GM20431 (cell line): ENCODE measurements around the gene ESCO1.
"Not testable (repeated sequence)": the region's sequence is repeated elsewhere in the genome, so short reads cannot be mapped to it uniquely, and the experiment has no call there.

Source experiments
- in situ Hi-C: fragments of 300-500 bp; cut with MseI, MboI; formaldehyde crosslinking; loops from one replicate; pipeline ENCODE4 v1.15.0; 2020; ENCODE audit warnings: low sequenced_read_pairs; ENCODE audit not compliant: unreplicated experiment

ESCO1 gene

GRCh38 chr18:21592361-21592760, 8.1 kb downstream of the ESCO1 start:
- in situ Hi-C loops: not testable (repeated sequence)

GRCh38 chr18:21584391-21584790, 16.1 kb downstream of the ESCO1 start:
- in situ Hi-C loops: no loop called here

DNA sequence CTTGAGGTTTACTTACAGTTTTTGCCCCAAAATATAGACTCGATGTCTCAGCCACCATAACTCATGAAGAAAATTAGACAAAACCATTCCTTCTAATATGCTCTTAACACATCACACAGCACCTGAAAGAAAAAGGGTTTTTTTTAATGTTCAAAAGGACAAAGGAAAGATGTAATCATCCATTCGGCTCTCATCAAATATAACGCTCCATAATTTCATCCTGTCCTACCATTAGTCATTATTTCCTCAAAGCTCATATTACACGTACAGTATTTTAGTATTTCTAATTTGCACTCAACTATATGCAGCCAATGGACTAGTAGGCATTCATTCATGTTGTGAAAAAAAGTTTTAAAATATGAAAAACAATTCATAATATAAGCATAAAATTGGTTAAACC, 24.8 kb downstream of the ESCO1 start:
- in situ Hi-C loops: no loop called here

- in situ Hi-C loops: no loop called here
Measured at GRCh38 chr18:21571772-21572171, 28.7 kb downstream of the ESCO1 start.

DNA sequence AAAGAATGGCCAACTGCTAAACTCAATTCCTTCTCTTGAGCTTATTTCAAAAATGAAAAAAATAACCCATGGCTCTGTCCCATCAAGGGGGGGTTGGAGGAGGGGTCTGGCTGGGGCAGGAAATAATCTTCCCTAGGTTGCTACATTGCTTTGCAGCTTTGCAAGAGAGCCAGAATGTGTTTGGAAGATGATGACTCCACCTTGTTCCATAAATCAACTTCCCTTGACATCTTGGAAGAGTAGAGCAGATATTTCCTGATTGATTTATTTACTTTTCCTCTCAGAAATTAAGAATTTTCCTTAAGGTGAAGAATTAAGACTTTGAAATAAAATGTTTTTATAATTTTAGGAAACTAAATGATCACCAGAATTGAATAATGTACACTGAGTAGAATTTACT, 41.3 kb downstream of the ESCO1 start:
- in situ Hi-C loops: no loop called here

- in situ Hi-C loops: no loop called here
Measured at GRCh38 chr18:21557607-21558253, 42.8 kb downstream of the ESCO1 start.

GRCh38 chr18:21550510-21550970, 50.0 kb downstream of the ESCO1 start:
- in situ Hi-C loops: no loop called here

DNA sequence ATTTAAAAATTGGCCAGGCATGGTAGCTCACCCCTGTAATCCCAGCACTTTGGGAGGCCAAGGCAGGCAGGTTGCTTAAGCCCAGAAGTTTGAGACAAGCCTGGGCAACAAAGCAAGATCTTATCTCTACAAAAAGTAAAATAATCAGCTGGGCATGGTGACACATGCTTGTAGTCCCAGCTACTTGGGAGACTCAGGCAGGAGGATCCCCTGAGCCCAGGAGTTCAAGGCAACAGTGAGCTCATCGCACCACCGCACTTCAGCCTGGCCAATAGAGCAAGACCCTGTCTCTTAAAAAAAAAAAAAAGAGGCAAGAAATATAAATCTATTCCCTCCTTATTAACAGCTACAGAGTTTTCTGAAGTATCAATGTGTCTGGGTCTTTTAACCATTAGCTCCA, 51.9 kb downstream of the ESCO1 start:
- in situ Hi-C loops: no loop called here

DNA sequence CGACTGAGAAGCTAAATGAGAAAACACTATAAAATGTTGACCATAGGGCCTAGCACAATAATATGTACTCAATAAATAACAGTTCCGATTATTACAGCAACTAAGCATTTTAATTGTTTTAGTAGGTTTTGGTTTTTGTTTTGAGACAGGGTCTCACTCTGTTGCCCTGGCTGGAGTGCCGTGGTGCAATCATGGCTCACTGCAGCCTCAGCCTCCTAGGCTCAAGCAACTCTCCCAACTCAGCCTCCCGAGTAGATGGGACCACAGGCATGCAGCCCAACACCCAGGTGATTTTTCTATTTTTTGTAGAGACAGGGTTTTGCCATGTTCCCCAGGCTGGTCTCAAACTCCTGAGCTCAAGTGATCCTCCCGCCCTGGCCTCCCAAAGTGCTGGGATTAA, 54.1 kb downstream of the ESCO1 start:
- in situ Hi-C loops: no loop called here

GRCh38 chr18:21538230-21538629, 62.3 kb downstream of the ESCO1 start:
- in situ Hi-C loops: no loop called here

DNA sequence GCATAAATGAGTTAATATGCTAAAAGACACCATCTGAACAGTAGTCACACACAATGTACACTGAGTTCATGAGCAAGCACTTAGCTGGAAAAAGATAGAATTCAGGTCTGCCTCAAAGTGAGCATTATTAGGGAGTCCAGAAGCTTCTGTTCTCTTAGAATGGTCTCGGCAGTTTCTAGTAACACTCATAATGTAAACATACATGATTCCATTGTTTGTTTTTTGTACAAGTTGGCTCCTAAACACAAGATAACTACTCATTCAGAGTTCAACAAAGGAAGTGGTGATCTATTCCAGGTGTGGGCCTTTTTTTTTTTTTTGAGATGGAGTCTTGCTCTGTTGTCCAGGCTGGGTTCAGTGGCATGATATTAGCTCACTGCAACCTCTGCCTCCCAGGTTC, 66.2 kb downstream of the ESCO1 start:
- in situ Hi-C loops: no loop called here

GRCh38 chr18:21526463-21526862, 74.0 kb downstream of the ESCO1 start:
- in situ Hi-C loops: no loop called here

GRCh38 chr18:21525916-21526315, 74.6 kb downstream of the ESCO1 start:
- in situ Hi-C loops: no loop called here

- in situ Hi-C loops: no loop called here
Measured at GRCh38 chr18:21522530-21522929, 78.0 kb downstream of the ESCO1 start.

GRCh38 chr18:21513741-21514140, 86.8 kb downstream of the ESCO1 start:
- in situ Hi-C loops: no loop called here

DNA sequence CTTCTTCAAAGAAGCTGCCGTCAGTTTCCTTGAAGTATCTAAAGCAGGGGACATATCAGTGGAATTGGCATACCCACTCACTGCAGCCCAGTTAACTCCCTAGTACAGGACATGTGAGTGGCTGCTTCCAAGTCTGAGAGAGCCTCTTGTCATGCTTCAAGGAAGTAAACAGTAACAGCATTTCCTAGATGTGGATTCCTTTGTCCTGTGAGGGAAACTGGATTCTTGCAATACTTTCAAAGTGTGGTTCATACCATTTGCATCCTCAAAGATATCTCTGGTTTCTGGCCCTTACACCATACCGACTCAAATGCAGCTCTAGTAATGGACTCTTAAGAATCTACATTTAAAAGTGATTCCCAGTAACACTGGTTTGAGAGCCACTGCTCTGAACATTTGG, 87.2 kb downstream of the ESCO1 start:
- in situ Hi-C loops: no loop called here

DNA sequence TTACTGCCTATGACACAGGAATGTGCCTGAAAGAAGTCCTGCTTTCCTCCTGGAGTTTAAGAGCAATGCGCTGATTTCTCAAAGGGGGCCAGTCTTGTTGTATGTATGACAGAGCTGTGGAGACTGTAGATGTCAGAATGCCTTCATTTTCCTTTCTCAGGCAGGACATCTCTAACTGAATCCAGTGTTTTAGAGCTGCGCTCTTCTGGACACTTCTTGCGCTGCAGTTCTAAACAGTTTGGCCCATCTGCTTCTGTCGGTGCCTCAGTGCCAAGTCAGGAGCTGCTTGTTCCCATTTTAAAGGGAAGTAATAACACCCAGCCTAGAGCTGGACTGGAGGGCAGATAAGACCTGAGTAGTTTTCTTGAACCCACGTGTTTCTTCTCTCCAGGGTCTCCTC, 91.4 kb downstream of the ESCO1 start:
- in situ Hi-C loops: no loop called here

GRCh38 chr18:21507913-21508701, 92.4 kb downstream of the ESCO1 start:
- in situ Hi-C loops: no loop called here

DNA sequence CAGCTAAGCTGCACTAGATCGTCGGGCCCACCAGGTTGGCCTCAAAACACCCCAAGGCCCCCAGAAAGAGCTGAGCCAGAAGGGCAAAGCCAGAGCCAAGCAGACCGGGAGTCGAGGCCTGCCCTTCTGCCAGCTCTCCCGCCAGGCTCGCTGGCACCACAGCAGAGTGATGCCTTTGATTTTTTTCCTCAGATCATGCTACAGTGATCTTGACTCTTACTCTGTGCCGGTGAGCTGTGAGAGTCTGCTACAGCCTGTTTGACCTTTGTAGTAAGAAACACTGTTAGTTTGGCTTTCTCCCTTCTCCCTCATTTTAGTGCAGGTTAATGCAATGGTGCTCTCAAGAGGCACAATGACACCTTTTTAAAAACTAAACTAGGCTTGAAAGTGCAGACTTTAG, 97.8 kb downstream of the ESCO1 start:
- in situ Hi-C loops: no loop called here

- in situ Hi-C loops: no loop called here
Measured at GRCh38 chr18:21499997-21500396, 100.5 kb downstream of the ESCO1 start.

- in situ Hi-C loops: no loop called here
Measured at GRCh38 chr18:21496277-21496835, 104.1 kb downstream of the ESCO1 start.
